ENCODE results near the gene FRS3. TPM values are rescaled to one million over a fixed set of nuclear protein-coding genes. Genes with fewer than 3 reads are reported as not detected.

The FRS3 gene
- total and polyA plus RNA-seq, 9 of the 15 experiments (the other 6 are each of a cell fraction or from before 2014, with no cell fraction given), result 0.03 to 3.7 (median 1.6) TPM

DNA sequence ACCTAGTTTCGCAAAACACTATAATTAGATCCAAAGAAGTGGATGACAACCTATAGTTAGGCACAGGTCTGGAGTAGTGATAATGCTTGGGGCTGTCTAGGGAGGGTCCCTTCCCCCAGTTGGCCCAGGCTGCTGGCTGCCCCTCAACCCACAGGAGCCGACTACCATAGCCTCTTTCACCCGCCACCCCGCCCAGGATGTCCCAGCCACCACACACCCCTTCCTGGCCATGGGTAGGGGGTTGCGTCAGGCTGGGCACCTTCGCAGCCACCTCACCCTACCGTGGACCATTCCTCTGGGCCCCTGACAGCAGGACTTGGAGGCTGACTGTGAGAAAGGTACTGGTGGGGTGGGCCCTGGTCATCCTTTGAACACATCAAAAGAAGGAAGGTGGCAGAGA, 52.8 kb downstream of the FRS3 start (continued):
- TF ChIP-seq U2AF2 (optimal IDR thresholded peaks at IDR 0.05; ENCODE audit: low read depth, low read length) (no peak), HDGF (IDR thresholded peaks at IDR 0.05) (no peak), PPARD (CRISPR knock-in tag; IDR thresholded peaks at IDR 0.05) (no peak), MCM2 (IDR thresholded peaks at IDR 0.05; ENCODE audit: low read depth) (no peak)

- no peaks in the 10 kb centered on the region for H3K36me3 ChIP-seq (ENCODE audit: control insufficient read depth, insufficient read depth, low read length)
- no peak overlapping the region for H3K4me3 ChIP-seq
- 31% methylated on average over 13 of the region's 13 CpGs for WGBS (ENCODE audit: insufficient coverage, low coverage, missing lambda C conversion rate)
- intact Hi-C loops (cut with micrococcal nuclease), result no loop called here
- no peaks in the 10 kb centered on the region for H3K79me2 ChIP-seq (ENCODE audit: control insufficient read depth, insufficient read depth, low read length)
- peak overlapping the region in 1 of 2 experiments; percentile 64; a peak in 2 of 4 replicates for H3K9ac ChIP-seq (ENCODE audit: insufficient read depth in 1 of 2, low read depth in 2 of 2, low read length in 2 of 2)
- ATAC-seq (no peak), FAIRE-seq (no peak), DNase-seq (ENCODE audit: extremely low read depth in 1 of 4, low spot score in 3 of 4) (no peak)
- no peak overlapping the region for H3K4me2 ChIP-seq (ENCODE audit: insufficient read depth, low read length)
- H3K27ac ChIP-seq (ENCODE audit: extremely low read depth, low read depth, low read length), result no peak overlapping the region
- no peaks in the 10 kb centered on the region for H3K9me1 ChIP-seq (ENCODE audit: control insufficient read depth, insufficient read depth, low read length)
- ChIA-PET POLR2A (interaction anchor here (0.8 to 1.7 kb wide), 6 partner anchors 9 to 1125 kb away, joined by 3 to 7 read pairs (median 5); no protein-coding TSS in a partner anchor), CTCF (ENCODE audit: low intra/inter-chr PET ratio) (interaction anchor here (0.6 kb wide), 1 partner anchor 275 kb away, joined by 3 read pairs; no protein-coding TSS in a partner anchor)
- in situ Hi-C loops (cut with MboI), result no loop called here
- no peak overlapping the region for H2AFZ ChIP-seq (ENCODE audit: low read depth, low read length)
- peaks cover 11% of the 10 kb centered on the region; the same call in 1 of the 2 replicates for H4K20me1 ChIP-seq (replicated peaks; ENCODE audit: control insufficient read depth, insufficient read depth, low read length)
- H3K27me3 ChIP-seq (ENCODE audit: control insufficient read depth in 2 of 2, insufficient read depth in 2 of 2, low read length in 2 of 2), result peaks cover 0 to 11% of the 10 kb centered on the region in 2 experiments; a peak in 1 of 5 replicates
- BruUV-seq (replicated peaks), result no TSS peak
- peaks cover 16 to 26% of the 10 kb centered on the region in 2 experiments for H3K4me1 ChIP-seq (replicated peaks in 1 of 2; ENCODE audit: control insufficient read depth in 2 of 2, insufficient read depth in 2 of 2, low read length in 2 of 2)
- H3K9me3 ChIP-seq (replicated peaks; ENCODE audit: control insufficient read depth, insufficient read depth, low read depth, low read length), result no peaks in the 10 kb centered on the region
- no peak for TF ChIP-seq BDP1 (IDR thresholded peaks at IDR 0.05; ENCODE audit: insufficient read depth, insufficient read length)
- TF ChIP-seq ARNT (IDR thresholded peaks at IDR 0.05), result no peak
- no peak for TF ChIP-seq NR0B1 (IDR thresholded peaks at IDR 0.05; ENCODE audit: partially characterized antibody)
- TF ChIP-seq ZNF668 (CRISPR knock-in tag; IDR thresholded peaks at IDR 0.05), result no peak
- TF ChIP-seq U2AF1 (optimal IDR thresholded peaks at IDR 0.05; ENCODE audit: low read depth, low read length), result no peak
- no peak for TF ChIP-seq NCOA1 (IDR thresholded peaks at IDR 0.05; ENCODE audit: low read depth)
- TF ChIP-seq PTBP1 (IDR thresholded peaks at IDR 0.05; ENCODE audit: low read depth, low read length), result no peak
- TF ChIP-seq, protein P1, sequence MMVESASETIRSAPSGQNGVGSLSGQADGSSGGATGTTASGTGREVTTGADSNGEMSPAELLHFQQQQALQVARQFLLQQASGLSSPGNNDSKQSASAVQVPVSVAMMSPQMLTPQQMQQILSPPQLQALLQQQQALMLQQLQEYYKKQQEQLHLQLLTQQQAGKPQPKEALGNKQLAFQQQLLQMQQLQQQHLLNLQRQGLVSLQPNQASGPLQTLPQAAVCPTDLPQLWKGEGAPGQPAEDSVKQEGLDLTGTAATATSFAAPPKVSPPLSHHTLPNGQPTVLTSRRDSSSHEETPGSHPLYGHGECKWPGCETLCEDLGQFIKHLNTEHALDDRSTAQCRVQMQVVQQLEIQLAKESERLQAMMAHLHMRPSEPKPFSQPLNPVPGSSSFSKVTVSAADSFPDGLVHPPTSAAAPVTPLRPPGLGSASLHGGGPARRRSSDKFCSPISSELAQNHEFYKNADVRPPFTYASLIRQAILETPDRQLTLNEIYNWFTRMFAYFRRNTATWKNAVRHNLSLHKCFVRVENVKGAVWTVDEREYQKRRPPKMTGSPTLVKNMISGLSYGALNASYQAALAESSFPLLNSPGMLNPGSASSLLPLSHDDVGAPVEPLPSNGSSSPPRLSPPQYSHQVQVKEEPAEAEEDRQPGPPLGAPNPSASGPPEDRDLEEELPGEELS (CRISPR knock-in tag; IDR thresholded peaks at IDR 0.05; ENCODE audit: borderline replicate concordance), result no peak
These were observed 54.9 kb downstream of the FRS3 start for GRCh38 chr6:41724586-41725501.

Data from K562 (cell line).